ENCODE data around the gene SLFN14. TPM values are rescaled to one million over a fixed set of nuclear protein-coding genes. Genes with fewer than 3 reads are reported as not detected.
"Not testable (repeated sequence)": the region's sequence is repeated elsewhere in the genome, so short reads cannot be mapped to it uniquely, and the experiment has no call there.

The SLFN14 gene
- total RNA-seq, 1 donor from 2014 or later: not detected

DNA sequence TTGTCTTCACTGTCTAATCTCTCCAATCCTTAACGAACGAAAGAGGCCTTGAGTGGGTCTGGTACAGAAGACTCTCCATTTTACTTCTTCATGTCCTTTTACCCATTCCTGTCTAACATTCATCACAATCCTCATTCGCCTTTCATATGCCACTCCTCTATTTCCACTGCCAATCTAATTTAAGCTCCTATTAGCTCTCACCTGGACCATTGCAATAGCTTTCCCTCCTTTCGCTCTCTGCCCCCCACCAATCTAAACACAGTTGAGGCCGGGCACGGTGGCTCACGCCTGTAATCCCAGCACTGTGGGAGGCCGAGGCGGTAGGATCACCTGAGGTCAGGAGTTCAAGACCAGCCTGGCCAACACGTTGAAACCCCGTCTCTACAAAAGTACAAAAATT, 6.3 kb upstream of the SLFN14 start:
- no peaks in the 10 kb centered on the region for H3K36me3 Mint-ChIP-seq (ENCODE audit: unreplicated experiment)
- H3K27me3 Mint-ChIP-seq (ENCODE audit: unreplicated experiment): peaks cover 9% of the 10 kb centered on the region
- H3K27ac Mint-ChIP-seq (ENCODE audit: unreplicated experiment): no peak overlapping the region
- H3K4me3 Mint-ChIP-seq (ENCODE audit: unreplicated experiment): peak overlapping the region; percentile 57
- peaks cover 6% of the 10 kb centered on the region for H3K9me3 Mint-ChIP-seq (ENCODE audit: unreplicated experiment)
- TF ChIP-seq, protein P1, sequence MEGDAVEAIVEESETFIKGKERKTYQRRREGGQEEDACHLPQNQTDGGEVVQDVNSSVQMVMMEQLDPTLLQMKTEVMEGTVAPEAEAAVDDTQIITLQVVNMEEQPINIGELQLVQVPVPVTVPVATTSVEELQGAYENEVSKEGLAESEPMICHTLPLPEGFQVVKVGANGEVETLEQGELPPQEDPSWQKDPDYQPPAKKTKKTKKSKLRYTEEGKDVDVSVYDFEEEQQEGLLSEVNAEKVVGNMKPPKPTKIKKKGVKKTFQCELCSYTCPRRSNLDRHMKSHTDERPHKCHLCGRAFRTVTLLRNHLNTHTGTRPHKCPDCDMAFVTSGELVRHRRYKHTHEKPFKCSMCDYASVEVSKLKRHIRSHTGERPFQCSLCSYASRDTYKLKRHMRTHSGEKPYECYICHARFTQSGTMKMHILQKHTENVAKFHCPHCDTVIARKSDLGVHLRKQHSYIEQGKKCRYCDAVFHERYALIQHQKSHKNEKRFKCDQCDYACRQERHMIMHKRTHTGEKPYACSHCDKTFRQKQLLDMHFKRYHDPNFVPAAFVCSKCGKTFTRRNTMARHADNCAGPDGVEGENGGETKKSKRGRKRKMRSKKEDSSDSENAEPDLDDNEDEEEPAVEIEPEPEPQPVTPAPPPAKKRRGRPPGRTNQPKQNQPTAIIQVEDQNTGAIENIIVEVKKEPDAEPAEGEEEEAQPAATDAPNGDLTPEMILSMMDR (IDR thresholded peaks at IDR 0.05; ENCODE audit: partially characterized antibody, unreplicated experiment): no peak
- peaks cover 4% of the 10 kb centered on the region for H3K4me1 Mint-ChIP-seq (ENCODE audit: low read depth, unreplicated experiment)
- no peak for DNase-seq

DNA sequence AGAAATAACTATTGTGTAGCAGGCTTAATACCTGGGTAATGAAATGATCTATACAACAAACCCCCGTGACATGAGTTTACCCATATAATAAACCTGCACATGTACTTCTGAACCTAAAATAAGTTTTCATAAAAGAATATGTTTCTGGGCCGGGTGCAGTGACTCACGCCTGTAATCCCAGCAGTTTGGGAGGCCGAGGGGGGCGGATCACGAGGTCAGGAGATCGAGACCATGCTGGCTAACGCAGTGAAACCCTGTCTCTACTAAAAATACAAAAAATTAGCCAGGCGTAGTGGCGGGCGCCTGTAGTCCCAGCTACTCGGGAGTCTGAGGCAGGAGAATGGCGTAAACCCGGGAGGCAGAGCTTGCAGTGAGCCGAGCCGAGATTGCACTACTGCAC, 2.6 kb upstream of the SLFN14 start:
- not testable (repeated sequence) for H3K9me3 Mint-ChIP-seq (ENCODE audit: unreplicated experiment); H3K4me1 Mint-ChIP-seq (ENCODE audit: low read depth, unreplicated experiment); H3K27ac Mint-ChIP-seq (ENCODE audit: unreplicated experiment); H3K4me3 Mint-ChIP-seq (ENCODE audit: unreplicated experiment); H3K36me3 Mint-ChIP-seq (ENCODE audit: unreplicated experiment); DNase-seq
- peaks cover 11% of the 10 kb centered on the region for H3K27me3 Mint-ChIP-seq (ENCODE audit: unreplicated experiment)

DNA sequence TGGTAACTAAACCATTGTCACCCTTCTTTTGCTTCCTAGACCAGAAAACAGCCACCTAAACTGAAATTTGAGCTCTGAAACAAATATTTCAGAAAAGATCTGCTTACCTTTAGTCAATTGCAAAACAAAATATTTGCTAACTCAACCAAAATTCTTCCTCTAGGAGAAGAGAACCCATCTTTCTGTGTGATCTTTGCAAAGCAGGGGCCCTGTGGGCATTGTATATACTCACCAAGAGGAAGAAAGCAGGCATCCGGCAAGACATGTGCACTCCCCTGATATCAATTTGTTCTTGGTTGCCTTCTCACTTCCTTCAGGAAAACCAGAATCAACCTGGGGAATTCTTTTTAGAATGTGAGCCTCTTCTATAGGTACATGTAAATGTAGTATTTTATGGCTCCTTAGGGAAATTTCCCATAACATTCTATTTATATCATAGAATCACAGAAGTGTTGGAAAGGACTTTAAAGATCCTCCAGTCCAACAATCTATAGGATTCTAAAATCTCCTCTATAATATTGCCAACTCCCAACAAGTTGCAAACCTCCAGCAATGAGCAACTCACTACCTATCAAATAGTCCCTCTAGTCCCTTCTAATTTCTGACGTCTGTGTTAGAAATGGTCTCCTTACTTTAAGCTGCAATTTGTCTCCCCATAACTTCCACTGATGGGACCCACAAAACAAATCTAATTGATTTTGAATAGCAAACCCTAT, 966 bp downstream of the SLFN14 start:
- Mint-ChIP-seq H3K27me3 (ENCODE audit: unreplicated experiment) (peaks cover 5% of the 10 kb centered on the region), H3K27ac (ENCODE audit: unreplicated experiment) (no peak overlapping the region), H3K4me1 (ENCODE audit: low read depth, unreplicated experiment) (no peaks in the 10 kb centered on the region), H3K36me3 (ENCODE audit: unreplicated experiment) (no peaks in the 10 kb centered on the region), H3K4me3 (ENCODE audit: unreplicated experiment) (no peak overlapping the region), H3K9me3 (ENCODE audit: unreplicated experiment) (no peaks in the 10 kb centered on the region)
- TF ChIP-seq, protein P1 (IDR thresholded peaks at IDR 0.05; ENCODE audit: partially characterized antibody, unreplicated experiment): no peak
- no peak for DNase-seq

DNA sequence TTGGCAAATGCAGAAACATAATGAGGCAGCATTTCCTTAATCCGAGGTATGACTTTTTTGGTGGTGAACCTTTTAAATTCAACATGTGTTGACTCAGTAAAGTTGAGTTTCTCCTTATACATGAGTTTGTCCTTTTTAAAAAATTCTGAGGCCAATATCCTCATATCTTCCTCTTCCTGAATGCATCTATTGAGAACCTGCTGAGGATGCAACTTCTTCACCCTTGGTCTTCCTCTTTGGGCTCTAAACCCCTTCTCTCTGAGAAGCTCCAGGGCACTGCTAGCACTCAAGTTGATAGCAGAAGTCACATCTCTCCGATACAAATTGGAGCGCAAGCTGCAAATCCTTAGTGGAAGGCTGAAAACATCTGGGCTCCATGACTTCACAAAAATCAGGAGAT, 3.3 kb downstream of the SLFN14 start:
- no peak for DNase-seq
- no peaks in the 10 kb centered on the region for H3K36me3 Mint-ChIP-seq (ENCODE audit: unreplicated experiment)
- H3K4me1 Mint-ChIP-seq (ENCODE audit: low read depth, unreplicated experiment): no peaks in the 10 kb centered on the region
- TF ChIP-seq, protein P1 (IDR thresholded peaks at IDR 0.05; ENCODE audit: partially characterized antibody, unreplicated experiment): no peak
- H3K27ac Mint-ChIP-seq (ENCODE audit: unreplicated experiment): no peak overlapping the region
- H3K4me3 Mint-ChIP-seq (ENCODE audit: unreplicated experiment): no peak overlapping the region
- peaks cover 5% of the 10 kb centered on the region for H3K27me3 Mint-ChIP-seq (ENCODE audit: unreplicated experiment)
- H3K9me3 Mint-ChIP-seq (ENCODE audit: unreplicated experiment): no peaks in the 10 kb centered on the region

DNA sequence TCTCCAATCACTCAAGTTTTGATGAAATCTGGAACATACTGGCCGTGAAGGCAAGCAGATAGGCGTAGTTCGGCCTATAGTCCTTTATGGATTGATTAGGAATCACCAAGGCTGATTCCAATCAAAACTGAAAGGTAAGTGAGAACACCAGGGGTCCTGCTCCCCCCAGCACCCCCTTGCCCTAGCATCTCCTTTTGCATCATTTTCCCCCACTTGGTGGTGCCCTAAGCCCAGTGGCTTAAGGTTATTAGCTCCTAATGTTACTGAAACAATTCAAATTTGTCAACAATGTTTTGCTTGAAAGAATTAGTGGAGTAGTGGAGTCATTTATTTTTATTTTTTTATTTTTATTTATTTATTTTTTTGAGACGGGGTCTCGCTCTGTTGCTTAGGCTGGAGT, 4.9 kb downstream of the SLFN14 start:
- Mint-ChIP-seq H3K27me3 (ENCODE audit: unreplicated experiment) (peaks cover 8% of the 10 kb centered on the region), H3K4me1 (ENCODE audit: low read depth, unreplicated experiment) (no peaks in the 10 kb centered on the region), H3K9me3 (ENCODE audit: unreplicated experiment) (no peaks in the 10 kb centered on the region), H3K4me3 (ENCODE audit: unreplicated experiment) (no peak overlapping the region), H3K36me3 (ENCODE audit: unreplicated experiment) (no peaks in the 10 kb centered on the region), H3K27ac (ENCODE audit: unreplicated experiment) (no peak overlapping the region)
- no peak for DNase-seq
- TF ChIP-seq, protein P1 (IDR thresholded peaks at IDR 0.05; ENCODE audit: partially characterized antibody, unreplicated experiment): no peak

Data from glutamatergic neuron (in vitro differentiated cells).